Suprapubic skin (tissue), 4 donors: ENCODE measurements around the gene HMCN1. TPM values are rescaled to one million over a fixed set of nuclear protein-coding genes. Genes with fewer than 3 reads are reported as not detected.

ENCODE experiments used
- DNase-seq, 2 donors: peaks; one replicate each; pipeline ENCODE4 v3.0.0-alpha.2; 2019; ENCODE audit warnings: low spot score in 2 of 2
- H3K27ac ChIP-seq: fragments of 200-600 bp; sonication (generic); one replicate; pipeline ENCODE4 v1.5.1; 2019
- H3K27me3 ChIP-seq: fragments of 200-600 bp; sonication (generic); one replicate; pipeline ENCODE4 v1.5.1; 2019
- H3K36me3 ChIP-seq: fragments of 200-600 bp; sonication (generic); one replicate; pipeline ENCODE4 v1.5.1; 2019
- H3K4me1 ChIP-seq: fragments of 200-600 bp; sonication (generic); one replicate; pipeline ENCODE4 v1.5.1; 2019
- H3K4me3 ChIP-seq: fragments of 200-600 bp; sonication (generic); one replicate; pipeline ENCODE4 v1.5.1; 2019; ENCODE audit warnings: mild to moderate bottlenecking
- H3K9me3 ChIP-seq: fragments of 200-600 bp; sonication (generic); one replicate; pipeline ENCODE4 v1.5.1; 2019
- EP300 ChIP-seq: sonication (generic); formaldehyde crosslinking; IDR thresholded peaks from one replicate; pipeline ENCODE4 v1.6.1; 2017; ENCODE audit warnings: antibody characterized with exemption
- POLR2A ChIP-seq, 2 donors: fragments of 450-650 bp; IDR thresholded peaks; one replicate each; pipeline ENCODE4 v1.6.1; 2017; ENCODE audit warnings: antibody characterized with exemption in 2 of 2, mild to moderate bottlenecking in 2 of 2, moderate library complexity in 2 of 2
- POLR2AphosphoS5 ChIP-seq, 3 donors: sonication (generic); formaldehyde crosslinking; IDR thresholded peaks; one replicate each; pipeline ENCODE4 v1.6.1; 2017; ENCODE audit warnings: antibody characterized with exemption in 3 of 3
- WGBS: methylation state at CpG from one replicate; pipeline ENCODE4 v1.1.5; 2018; 5-methylcytosine and 5-hydroxymethylcytosine counted together
- total RNA-seq, 4 donors: library from RNA; depleted of rRNA; stranded (reverse); fragments of >200 nt; gene quantifications; one replicate each; pipeline ENCODE4 v1.1.0, GENCODE V29; 2016
- TF ChIP-seq, protein P1 (sequence below), 2 donors: fragments of 200-600 bp in 1 of 2; fragments of 450-650 bp in 1 of 2; sonication (generic) in 1 of 2; IDR thresholded peaks; one replicate each; pipeline ENCODE4 v1.5.1; 2016 to 2019; ENCODE audit warnings: antibody characterized with exemption in 2 of 2, mild to moderate bottlenecking in 1 of 2, moderate library complexity in 1 of 2

Gene HMCN1
- total RNA-seq, 4 donors from 2014 or later: 2.2 to 5.6 (median 3.7) TPM

DNA sequence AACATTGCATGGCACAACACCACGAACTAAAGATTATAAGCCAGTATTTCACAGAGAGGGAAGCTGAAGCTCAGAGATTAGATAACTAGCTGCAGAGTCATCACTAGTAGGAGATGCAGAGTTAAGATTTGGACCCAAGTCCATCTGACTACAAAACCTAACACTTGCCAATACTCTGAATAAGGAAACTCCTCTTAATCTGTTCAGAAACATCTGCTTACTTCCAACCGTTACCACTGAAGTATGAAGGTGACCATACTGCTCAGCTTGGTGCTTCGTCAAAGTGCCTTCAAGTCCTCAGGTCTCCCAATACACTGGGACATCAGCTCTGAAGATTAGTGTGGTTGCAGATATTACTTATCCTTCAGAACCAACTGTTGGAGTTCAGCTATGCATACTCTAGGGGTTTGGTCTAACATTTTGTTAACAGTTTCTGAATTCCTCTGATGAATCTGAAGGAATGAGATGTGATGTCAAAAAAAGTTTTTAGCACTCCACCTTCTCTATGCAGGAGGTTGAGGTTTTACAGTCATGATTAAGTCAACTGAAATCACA is 461.3 kb downstream of the HMCN1 start:
- WGBS: 80% methylated on average over 3 of the region's 3 CpGs
- no peaks in the 10 kb centered on the region for H3K4me1 ChIP-seq
- H3K9me3 ChIP-seq: no peaks in the 10 kb centered on the region
- DNase-seq: no peak
- H3K4me3 ChIP-seq: no peak overlapping the region
- H3K36me3 ChIP-seq: no peaks in the 10 kb centered on the region
- TF ChIP-seq EP300 (no peak), POLR2AphosphoS5 (IDR thresholded peaks at IDR 0.05) (no peak), POLR2A (IDR thresholded peaks at IDR 0.05) (no peak)
- TF ChIP-seq, protein P1, sequence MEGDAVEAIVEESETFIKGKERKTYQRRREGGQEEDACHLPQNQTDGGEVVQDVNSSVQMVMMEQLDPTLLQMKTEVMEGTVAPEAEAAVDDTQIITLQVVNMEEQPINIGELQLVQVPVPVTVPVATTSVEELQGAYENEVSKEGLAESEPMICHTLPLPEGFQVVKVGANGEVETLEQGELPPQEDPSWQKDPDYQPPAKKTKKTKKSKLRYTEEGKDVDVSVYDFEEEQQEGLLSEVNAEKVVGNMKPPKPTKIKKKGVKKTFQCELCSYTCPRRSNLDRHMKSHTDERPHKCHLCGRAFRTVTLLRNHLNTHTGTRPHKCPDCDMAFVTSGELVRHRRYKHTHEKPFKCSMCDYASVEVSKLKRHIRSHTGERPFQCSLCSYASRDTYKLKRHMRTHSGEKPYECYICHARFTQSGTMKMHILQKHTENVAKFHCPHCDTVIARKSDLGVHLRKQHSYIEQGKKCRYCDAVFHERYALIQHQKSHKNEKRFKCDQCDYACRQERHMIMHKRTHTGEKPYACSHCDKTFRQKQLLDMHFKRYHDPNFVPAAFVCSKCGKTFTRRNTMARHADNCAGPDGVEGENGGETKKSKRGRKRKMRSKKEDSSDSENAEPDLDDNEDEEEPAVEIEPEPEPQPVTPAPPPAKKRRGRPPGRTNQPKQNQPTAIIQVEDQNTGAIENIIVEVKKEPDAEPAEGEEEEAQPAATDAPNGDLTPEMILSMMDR (IDR thresholded peaks at IDR 0.05): no peak
- no peak overlapping the region for H3K27ac ChIP-seq
- H3K27me3 ChIP-seq: no peaks in the 10 kb centered on the region

DNA sequence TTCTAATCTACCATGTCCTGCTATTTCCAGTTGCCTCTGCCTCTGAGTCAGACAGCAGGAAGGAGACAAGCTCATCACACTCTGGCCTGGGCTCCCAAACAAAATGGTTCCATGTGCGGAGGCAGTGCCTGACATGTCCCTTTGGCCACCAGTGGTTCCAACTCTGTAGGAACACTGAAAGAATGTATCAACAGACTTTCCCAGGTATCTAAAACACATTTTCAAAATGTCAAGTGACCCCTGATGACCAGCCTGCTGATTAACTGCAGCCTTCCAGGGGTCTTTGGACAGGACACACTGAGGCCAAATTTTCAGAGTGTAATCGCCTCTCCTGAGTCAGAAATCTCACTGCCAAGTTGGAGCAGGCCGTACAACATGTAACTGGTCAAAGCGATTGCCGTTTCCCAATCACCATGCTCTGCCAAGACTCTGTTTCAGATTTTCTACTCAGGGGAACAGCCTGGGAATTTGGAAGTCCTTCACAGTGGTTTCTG is 468.1 kb downstream of the HMCN1 start:
- WGBS: 64% methylated on average over 5 of the region's 5 CpGs
- peak; percentile 85 to 87 for DNase-seq
- H3K27me3 ChIP-seq: no peaks in the 10 kb centered on the region
- no peak for TF ChIP-seq POLR2A (IDR thresholded peaks at IDR 0.05)
- TF ChIP-seq POLR2AphosphoS5 (IDR thresholded peaks at IDR 0.05): peak in 1 of 3 donors; percentile 18
- H3K4me3 ChIP-seq: no peak overlapping the region
- H3K4me1 ChIP-seq: peaks cover 5% of the 10 kb centered on the region
- H3K27ac ChIP-seq: peak overlapping the region; percentile 68
- no peaks in the 10 kb centered on the region for H3K36me3 ChIP-seq
- no peaks in the 10 kb centered on the region for H3K9me3 ChIP-seq

DNA sequence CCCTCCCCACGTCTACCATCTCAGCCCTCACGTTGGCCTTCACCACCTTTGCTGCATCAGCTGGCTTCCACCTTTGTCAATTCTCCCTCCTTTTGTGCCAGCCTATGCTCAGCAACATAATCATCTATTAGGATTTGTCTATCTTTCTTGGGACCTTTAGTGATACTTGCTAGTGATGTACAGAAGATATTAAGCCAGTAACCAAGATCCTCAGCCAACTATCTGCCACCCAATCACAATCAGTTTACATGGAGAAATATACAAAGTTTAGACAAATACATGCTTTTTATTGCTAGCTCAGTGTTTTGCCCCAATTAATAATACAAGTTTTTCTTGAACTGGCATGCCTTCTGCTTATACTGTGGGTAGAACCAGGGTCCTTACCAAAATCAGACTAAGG is 468.6 kb downstream of the HMCN1 start:
- Histone ChIP-seq H3K4me1 (peaks cover 5% of the 10 kb centered on the region), H3K9me3 (no peaks in the 10 kb centered on the region), H3K4me3 (no peak overlapping the region), H3K27me3 (no peaks in the 10 kb centered on the region), H3K36me3 (no peaks in the 10 kb centered on the region), H3K27ac (no peak overlapping the region)
- no peak for DNase-seq
- 49% methylated on average over 2 of the region's 2 CpGs for WGBS
- no peak for TF ChIP-seq EP300

DNA sequence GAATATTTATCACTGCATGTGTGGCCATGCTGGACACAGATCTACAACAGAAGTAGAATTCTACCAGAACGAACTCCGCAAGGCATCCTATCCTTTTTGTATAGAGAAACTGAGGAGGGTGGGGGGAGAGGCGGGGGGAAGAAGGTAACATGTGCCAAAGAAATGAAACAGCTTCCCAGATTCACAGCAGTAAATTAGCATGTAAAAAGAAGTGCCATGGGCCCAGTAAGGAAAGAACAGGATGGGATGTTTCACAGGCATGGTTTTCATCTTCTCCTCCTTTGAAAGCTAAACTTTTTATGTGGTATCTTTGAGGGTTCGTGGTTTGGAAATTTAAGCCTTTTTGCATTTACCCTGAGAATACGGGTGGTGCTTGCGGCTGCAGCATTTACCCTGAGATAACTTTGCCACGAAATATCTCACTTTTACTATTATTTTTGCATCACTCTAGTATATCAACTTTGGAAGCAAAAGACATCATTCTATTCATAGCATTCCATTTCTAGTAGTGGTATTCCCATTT is 471.9 kb downstream of the HMCN1 start:
- DNase-seq: no peak
- H3K27ac ChIP-seq: no peak overlapping the region
- 78% methylated on average over 7 of the region's 7 CpGs for WGBS

DNA sequence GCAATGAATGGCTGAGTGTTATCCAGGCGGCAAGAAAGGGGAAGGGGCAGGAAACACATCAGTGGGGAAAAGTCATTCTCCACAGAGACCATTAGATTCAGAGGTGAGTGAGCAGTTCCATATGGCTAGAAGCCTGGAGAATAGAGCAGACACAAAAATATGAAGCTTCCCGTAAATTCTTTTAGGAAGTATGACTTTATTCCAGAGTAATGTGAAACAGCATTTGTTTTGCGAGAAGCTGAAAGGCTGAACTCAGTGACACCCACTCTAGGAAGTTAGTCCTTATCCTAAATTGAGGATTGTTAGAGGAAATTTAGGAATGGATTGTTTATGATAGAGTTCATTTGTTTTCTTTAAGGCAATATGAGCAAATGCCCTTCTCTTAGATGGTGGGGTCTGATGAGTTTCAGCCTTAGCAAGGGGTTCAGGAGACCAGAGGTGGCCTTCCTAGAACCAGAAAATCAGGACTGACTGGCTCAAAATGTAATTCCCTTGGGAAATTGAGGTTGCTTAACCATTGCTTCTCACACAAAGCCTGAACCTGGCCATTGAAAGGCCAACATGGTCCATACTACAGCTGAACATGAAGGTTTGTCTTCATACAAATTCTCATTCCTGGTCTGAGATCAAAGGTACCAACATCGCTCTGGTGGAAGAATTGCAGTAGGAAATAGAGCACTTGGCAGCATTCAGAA is 473.3 kb downstream of the HMCN1 start:
- 73% methylated on average over 4 of the region's 4 CpGs for WGBS
- Histone ChIP-seq H3K4me1 (peaks cover 12% of the 10 kb centered on the region), H3K4me3 (no peak overlapping the region), H3K27me3 (no peaks in the 10 kb centered on the region), H3K36me3 (no peaks in the 10 kb centered on the region), H3K9me3 (no peaks in the 10 kb centered on the region), H3K27ac (no peak overlapping the region)
- DNase-seq: no peak
- TF ChIP-seq, protein P1 (IDR thresholded peaks at IDR 0.05): no peak
- TF ChIP-seq POLR2A (IDR thresholded peaks at IDR 0.05) (no peak), EP300 (no peak), POLR2AphosphoS5 (IDR thresholded peaks at IDR 0.05) (no peak)

More for the DNA sequence above, 471.9 kb downstream of the HMCN1 start:
- no peak for TF ChIP-seq EP300
- TF ChIP-seq, protein P1 (IDR thresholded peaks at IDR 0.05): no peak
- H3K36me3 ChIP-seq: no peaks in the 10 kb centered on the region
- H3K4me1 ChIP-seq: peaks cover 12% of the 10 kb centered on the region
- H3K9me3 ChIP-seq: no peaks in the 10 kb centered on the region
- no peak overlapping the region for H3K4me3 ChIP-seq
- no peaks in the 10 kb centered on the region for H3K27me3 ChIP-seq

DNA sequence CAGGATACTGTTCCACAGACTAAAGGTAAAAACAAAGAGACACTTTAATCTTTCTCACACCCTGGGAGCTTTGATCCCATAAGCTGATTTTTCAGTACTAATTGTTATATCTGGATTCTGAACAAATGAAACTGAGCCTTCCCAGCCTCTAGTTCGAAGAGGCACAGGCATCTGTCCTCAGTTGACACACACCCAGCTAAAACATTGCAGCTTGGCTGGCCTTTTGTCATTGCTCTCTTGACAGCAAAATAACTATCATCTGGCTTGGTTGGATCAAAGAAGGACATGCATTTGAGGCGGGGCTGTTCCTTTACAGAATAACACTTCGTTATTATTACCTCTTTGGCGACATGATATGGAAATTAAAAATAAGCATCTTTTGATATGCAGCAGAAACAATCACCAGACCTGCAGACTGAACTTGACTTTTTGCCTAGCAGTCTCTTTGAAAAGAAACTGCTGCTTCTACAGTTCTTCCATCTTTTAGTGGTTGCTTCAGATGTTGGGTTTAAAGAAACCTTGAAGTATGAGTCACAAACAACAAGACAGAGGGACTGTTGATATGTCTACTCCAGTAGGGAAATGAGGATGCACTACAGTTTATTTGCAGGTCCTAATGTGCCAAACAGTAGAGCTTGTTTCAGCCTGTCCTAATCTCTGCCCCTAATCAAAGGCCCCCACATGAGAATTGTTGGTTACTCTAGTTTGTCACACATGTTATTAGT is 474.4 kb downstream of the HMCN1 start:
- peak overlapping the region; percentile 24 for H3K27ac ChIP-seq
- no peaks in the 10 kb centered on the region for H3K9me3 ChIP-seq

More for the DNA sequence above, 474.4 kb downstream of the HMCN1 start:
- no peak for TF ChIP-seq EP300
- no peak for TF ChIP-seq POLR2AphosphoS5 (IDR thresholded peaks at IDR 0.05)
- TF ChIP-seq, protein P1 (IDR thresholded peaks at IDR 0.05): no peak
- TF ChIP-seq POLR2A (IDR thresholded peaks at IDR 0.05): no peak
- Histone ChIP-seq H3K4me1 (peaks cover 15% of the 10 kb centered on the region), H3K36me3 (no peaks in the 10 kb centered on the region), H3K27me3 (no peaks in the 10 kb centered on the region), H3K4me3 (no peak overlapping the region)
- 52% methylated on average over 4 of the region's 4 CpGs for WGBS
- no peak for DNase-seq
